Liver (tissue), 9 donors: ENCODE measurements around the gene GSTM3. TPM values are rescaled to one million over a fixed set of nuclear protein-coding genes. Genes with fewer than 3 reads are reported as not detected.

ENCODE experiments used
- DNase-seq: peaks from one replicate; pipeline ENCODE4 v3.0.0-alpha.2; 2017; ENCODE audit warnings: low spot score
- H3K27ac ChIP-seq, 2 donors: one replicate each; pipeline ENCODE4 v1.7.0; 2013; ENCODE audit warnings: inconsistent platforms in 2 of 2, low read length in 2 of 2, control low read depth in 1 of 2, low read depth in 1 of 2, mild to moderate bottlenecking in 1 of 2
- H3K27me3 ChIP-seq, 4 donors: one replicate each; pipeline versions ENCODE4 v1.6.1 to v1.7.0; 2013; ENCODE audit warnings: low read length in 3 of 4, inconsistent platforms in 1 of 4, mild to moderate bottlenecking in 1 of 4, moderate library complexity in 1 of 4; ENCODE audit not compliant: control insufficient read depth in 4 of 4, insufficient read depth in 4 of 4
- H3K36me3 ChIP-seq, 4 donors: one replicate each; pipeline versions ENCODE4 v1.6.1 to v1.7.0; 2013; ENCODE audit warnings: low read length in 3 of 4, mild to moderate bottlenecking in 3 of 4, low read depth in 1 of 4, moderate library complexity in 1 of 4; ENCODE audit not compliant: control insufficient read depth in 4 of 4, insufficient read depth in 3 of 4
- H3K4me1 ChIP-seq, 4 donors: one replicate each; pipeline versions ENCODE4 v1.6.1 to v1.7.0; 2013; ENCODE audit warnings: low read length in 3 of 4, mild to moderate bottlenecking in 3 of 4, moderate library complexity in 1 of 4; ENCODE audit not compliant: control insufficient read depth in 4 of 4, insufficient read depth in 4 of 4
- H3K4me3 ChIP-seq, 3 donors: one replicate each; pipeline versions ENCODE4 v1.6.1 to v1.7.0; 2013; ENCODE audit warnings: low read length in 3 of 3, control low read depth in 1 of 3, low read depth in 1 of 3, mild to moderate bottlenecking in 1 of 3
- H3K9ac ChIP-seq, 2 donors: one replicate each; pipeline ENCODE4 v1.7.0; 2013; ENCODE audit warnings: low read length in 2 of 2, mild to moderate bottlenecking in 2 of 2, moderate library complexity in 2 of 2, control low read depth in 1 of 2, low read depth in 1 of 2
- H3K9me3 ChIP-seq, 4 donors: one replicate each; pipeline versions ENCODE4 v1.6.1 to v1.7.0; 2013; ENCODE audit warnings: low read length in 3 of 4; ENCODE audit not compliant: control insufficient read depth in 4 of 4
- CTCF ChIP-seq: fragments of 150-350 bp; IDR thresholded peaks from 2 replicates; pipeline ENCODE4 v1.5.1; 2017; ENCODE audit warnings: improper control_type of control experiment, low read depth, low read length; ENCODE audit not compliant: missing input control
- EGR1 ChIP-seq, 2 donors: IDR thresholded peaks; 2 replicates each; pipeline ENCODE4 v1.6.1; 2016 to 2018; ENCODE audit warnings: antibody characterized with exemption in 2 of 2, low read depth in 2 of 2
- FOXA1 ChIP-seq: IDR thresholded peaks from 2 replicates; pipeline ENCODE4 v1.6.1; 2016; ENCODE audit warnings: antibody characterized with exemption
- FOXA2 ChIP-seq: IDR thresholded peaks from 2 replicates; pipeline ENCODE4 v1.6.1; 2016; ENCODE audit warnings: antibody characterized with exemption
- GABPA ChIP-seq, 2 donors: IDR thresholded peaks in 1 of 2; conservative IDR thresholded peaks in 1 of 2; 2 replicates each; pipeline ENCODE4 v1.6.1; 2016; ENCODE audit warnings: antibody characterized with exemption in 2 of 2, mild to moderate bottlenecking in 1 of 2, moderate library complexity in 1 of 2
- HNF4A ChIP-seq, 2 donors: conservative IDR thresholded peaks; 2 replicates each; pipeline ENCODE4 v1.6.1; 2016; ENCODE audit warnings: antibody characterized with exemption in 2 of 2, mild to moderate bottlenecking in 2 of 2
- HNF4G ChIP-seq: IDR thresholded peaks from 2 replicates; pipeline ENCODE4 v1.6.1; 2016; ENCODE audit warnings: antibody characterized with exemption
- JUND ChIP-seq, 2 donors: IDR thresholded peaks; 2 replicates each; pipeline ENCODE4 v1.6.1; 2016; ENCODE audit warnings: antibody characterized with exemption in 2 of 2
- RAD21 ChIP-seq, 2 donors: IDR thresholded peaks; 2 replicates each; pipeline ENCODE4 v1.6.1; 2016; ENCODE audit warnings: antibody characterized with exemption in 2 of 2, mild to moderate bottlenecking in 2 of 2
- REST ChIP-seq: IDR thresholded peaks from 2 replicates; pipeline ENCODE4 v1.6.1; 2016; ENCODE audit warnings: antibody characterized with exemption, mild to moderate bottlenecking
- SP1 ChIP-seq: IDR thresholded peaks from 2 replicates; pipeline ENCODE4 v1.6.1; 2018; ENCODE audit warnings: antibody characterized with exemption, mild to moderate bottlenecking
- YY1 ChIP-seq: IDR thresholded peaks from 2 replicates; pipeline ENCODE4 v1.6.1; 2016; ENCODE audit warnings: antibody characterized with exemption, mild to moderate bottlenecking
- ZBTB33 ChIP-seq: IDR thresholded peaks from 2 replicates; pipeline ENCODE4 v1.6.1; 2016; ENCODE audit warnings: antibody characterized with exemption
- WGBS: extraction: QIAGEN DNeasy Blood & Tissue Kit; methylation state at CpG from one replicate; pipeline ENCODE4 v1.1.7; 2013; 5-methylcytosine and 5-hydroxymethylcytosine counted together
- polyA plus RNA-seq, 2 donors: library from polyadenylated mRNA; stranded (reverse) in 1 of 2; unstranded in 1 of 2; fragments of 200-250 nt in 1 of 2; fragments of >200 nt in 1 of 2; fragmentation: Nextera tagmentation in 1 of 2; extraction: Ambion mirVana in 1 of 2; gene quantifications; one replicate each; pipeline versions ENCODE4 v1.2.1 to v1.2.3, GENCODE V29; 2013 to 2015
- total RNA-seq, 2 donors: library from RNA; depleted of rRNA; stranded (reverse); fragments of >200 nt; gene quantifications; one replicate each; pipeline ENCODE4 v1.2.3, GENCODE V29; 2014
- TF ChIP-seq, protein P1 (sequence below): IDR thresholded peaks from 2 replicates; pipeline ENCODE4 v1.6.1; 2016; ENCODE audit warnings: antibody characterized with exemption
- TF ChIP-seq, protein P2 (sequence below): IDR thresholded peaks from 2 replicates; pipeline ENCODE4 v1.6.1; 2016; ENCODE audit warnings: antibody characterized with exemption
- donor health status: healthy.
- donor health status: healthy.
- donor health status: healthy.
- donor health status: healthy.
- donor health status: healthy.

The GSTM3 gene
- total and polyA plus RNA-seq, 4 donors: 6.9 to 51.5 (median 34.9) TPM

GRCh38 chr1:109716121-109716520, 24.7 kb downstream of the GSTM3 start:
- 84% methylated on average over 3 of the region's 3 CpGs for WGBS
- Histone ChIP-seq H3K36me3 (no peaks in the 10 kb centered on the region), H3K27ac (no peak overlapping the region), H3K27me3 (no peaks in the 10 kb centered on the region), H3K4me3 (no peak overlapping the region), H3K9ac (no peak overlapping the region), H3K9me3 (no peaks in the 10 kb centered on the region), H3K4me1 (no peaks in the 10 kb centered on the region)
- no peak for TF ChIP-seq FOXA1
- no peak for TF ChIP-seq FOXA2
- no peak for TF ChIP-seq CTCF
- TF ChIP-seq, protein P1, sequence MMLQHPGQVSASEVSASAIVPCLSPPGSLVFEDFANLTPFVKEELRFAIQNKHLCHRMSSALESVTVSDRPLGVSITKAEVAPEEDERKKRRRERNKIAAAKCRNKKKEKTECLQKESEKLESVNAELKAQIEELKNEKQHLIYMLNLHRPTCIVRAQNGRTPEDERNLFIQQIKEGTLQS: no peak
- TF ChIP-seq YY1: no peak
- no peak for TF ChIP-seq REST
- TF ChIP-seq, protein P2, sequence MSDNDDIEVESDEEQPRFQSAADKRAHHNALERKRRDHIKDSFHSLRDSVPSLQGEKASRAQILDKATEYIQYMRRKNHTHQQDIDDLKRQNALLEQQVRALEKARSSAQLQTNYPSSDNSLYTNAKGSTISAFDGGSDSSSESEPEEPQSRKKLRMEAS: no peak
- DNase-seq: peak; percentile 23

GRCh38 chr1:109714661-109715372, 26.0 kb downstream of the GSTM3 start:
- H3K36me3 ChIP-seq: no peaks in the 10 kb centered on the region
- H3K9me3 ChIP-seq: no peaks in the 10 kb centered on the region
- no peak overlapping the region for H3K27ac ChIP-seq
- WGBS: 92% methylated on average over 12 of the region's 12 CpGs
- TF ChIP-seq ZBTB33 (no peak), SP1 (no peak), FOXA1 (no peak), YY1 (no peak), HNF4A (conservative IDR thresholded peaks at IDR 0.05) (no peak), HNF4G (no peak), RAD21 (IDR thresholded peaks at IDR 0.05) (no peak), FOXA2 (no peak), EGR1 (IDR thresholded peaks at IDR 0.05; ENCODE audit: low read depth in 2 of 2) (no peak), GABPA (IDR thresholded peaks at IDR 0.05 in 1 of 2, conservative IDR thresholded peaks at IDR 0.05 in 1 of 2) (no peak), JUND (IDR thresholded peaks at IDR 0.05) (no peak)
- TF ChIP-seq, protein P2: no peak
- TF ChIP-seq, protein P1: no peak
- H3K4me1 ChIP-seq: no peaks in the 10 kb centered on the region
- H3K27me3 ChIP-seq: no peaks in the 10 kb centered on the region
- no peak for DNase-seq
- H3K9ac ChIP-seq: no peak overlapping the region
- no peak overlapping the region for H3K4me3 ChIP-seq
